PC-3 (cell line): Measurements from ENCODE around the gene TGM5. TPM values are rescaled to one million over a fixed set of nuclear protein-coding genes. Genes with fewer than 3 reads are reported as not detected.

ENCODE experiments used
- ATAC-seq: fragments of 200-7000 bp; cut with Tn5 transposase; 2 replicates; pipeline ENCODE4 v1.9.1; 2020; ENCODE audit warnings: mild to moderate bottlenecking, moderate library complexity
- BruUV-seq: library from RNA; stranded (reverse); fragments of 400-500 nt; replicated peaks from 2 replicates; lab custom pipeline; 2021; lab: Mats Ljungman, UMichigan
- CTCF ChIA-PET: fragments of 300-600 bp; sonication (Branson Sonifier 250); formaldehyde crosslinking; loops from one replicate; lab custom pipeline; 2022; ENCODE audit warnings: antibody characterized with exemption; lab: Charles Lee
- POLR2A ChIA-PET: fragments of 300-600 bp; sonication (Branson Sonifier 250); formaldehyde crosslinking; loops from one replicate; lab custom pipeline; 2022; ENCODE audit warnings: antibody characterized with exemption; ENCODE audit not compliant: unreplicated experiment; lab: Charles Lee
- DNase-seq: peaks from one replicate; pipeline ENCODE4 v3.0.0-alpha.2; 2015
- H2AFZ ChIP-seq: fragments of 300-600 bp; sonication (generic); 2 replicates; pipeline ENCODE4 v1.6.0; 2016; ENCODE audit warnings: antibody characterized with exemption, low read length
- H3F3A ChIP-seq: fragments of 300-600 bp; sonication (generic); one replicate; pipeline ENCODE4 v1.6.0; 2017; ENCODE audit warnings: antibody characterized with exemption, low read length, control low read depth, mild to moderate bottlenecking; ENCODE audit not compliant: unreplicated experiment
- H3K27ac ChIP-seq: fragments of 300-600 bp; sonication (generic); 2 replicates; pipeline ENCODE4 v1.5.1; 2016; ENCODE audit warnings: mild to moderate bottlenecking, low read length
- H3K27me3 ChIP-seq: fragments of 300-600 bp; sonication (generic); 2 replicates; pipeline ENCODE4 v1.6.1; 2016; ENCODE audit warnings: low read length, mixed read lengths
- H3K36me3 ChIP-seq: fragments of 300-600 bp; sonication (generic); 2 replicates; pipeline ENCODE4 v1.6.1; 2016; ENCODE audit warnings: low read depth, mixed run types, low read length, mixed read lengths
- H3K4me1 ChIP-seq: fragments of 300-600 bp; sonication (generic); 2 replicates; pipeline ENCODE4 v1.5.1; 2016; ENCODE audit warnings: low read length; ENCODE audit not compliant: insufficient read depth
- H3K4me2 ChIP-seq: fragments of 300-600 bp; sonication (generic); 2 replicates; pipeline ENCODE4 v1.6.0; 2016; ENCODE audit warnings: low read length
- H3K4me3 ChIP-seq: fragments of 300-600 bp; sonication (generic); 2 replicates; pipeline ENCODE4 v1.5.1; 2016; ENCODE audit warnings: mild to moderate bottlenecking, low read length, mixed read lengths
- H3K79me2 ChIP-seq: fragments of 300-600 bp; sonication (generic); 2 replicates; pipeline ENCODE4 v1.6.1; 2017; ENCODE audit warnings: low read length, mixed read lengths
- H3K9ac ChIP-seq: fragments of 300-600 bp; sonication (generic); 2 replicates; pipeline ENCODE4 v1.6.0; 2016; ENCODE audit warnings: mild to moderate bottlenecking, low read length
- H3K9me2 ChIP-seq: fragments of 300-600 bp; sonication (generic); replicated peaks from 2 replicates; pipeline ENCODE4 v1.6.1; 2016; ENCODE audit warnings: mixed run types, low read length, mixed read lengths
- H3K9me3 ChIP-seq: fragments of 300-600 bp; sonication (generic); 2 replicates; pipeline ENCODE4 v1.6.1; 2016; ENCODE audit warnings: low read length, mixed read lengths
- H4K20me1 ChIP-seq: fragments of 300-600 bp; sonication (generic); 2 replicates; pipeline ENCODE4 v1.6.1; 2016; ENCODE audit warnings: low read length, mixed read lengths
- EZH2 ChIP-seq: fragments of 300-600 bp; sonication (generic); IDR thresholded peaks from one replicate; pipeline ENCODE4 v1.6.1; 2017; ENCODE audit warnings: antibody characterized with exemption, mild to moderate bottlenecking, low read length; ENCODE audit not compliant: unreplicated experiment
- EZH2phosphoT487 ChIP-seq: fragments of 300-600 bp; sonication (generic); IDR thresholded peaks from 2 replicates; pipeline ENCODE4 v1.6.1; 2018; ENCODE audit warnings: mild to moderate bottlenecking, antibody characterized with exemption, low read length, borderline replicate concordance
- intact Hi-C: fragments of 100-400 bp; cut with micrococcal nuclease; formaldehyde crosslinking; loops from 2 replicates; pipeline ENCODE4 v1.9.0; 2023
- total RNA-seq: library from RNA; depleted of rRNA; stranded (reverse); fragments of >200 nt; gene quantifications from 2 replicates; pipeline ENCODE4 v1.2.3, GENCODE V29; 2014
- TF ChIP-seq, protein P1 (sequence below): fragments of 300-600 bp; sonication (generic); conservative IDR thresholded peaks from 2 replicates; pipeline ENCODE4 v1.5.1; 2017; ENCODE audit warnings: antibody characterized with exemption, low read depth, mild to moderate bottlenecking, low read length

The TGM5 gene
- total RNA-seq, 1 experiment from 2014 or later = not detected

GRCh38 chr15:43196760-43197548, 69.8 kb downstream of the TGM5 start:
- Histone ChIP-seq H3K4me3 (no peak overlapping the region), H3K4me1 (no peaks in the 10 kb centered on the region), H2AFZ (no peak overlapping the region), H3K27me3 (no peaks in the 10 kb centered on the region), H3K27ac (no peak overlapping the region), H3F3A (no peaks in the 10 kb centered on the region), H4K20me1 (no peaks in the 10 kb centered on the region), H3K36me3 (peaks cover 18% of the 10 kb centered on the region), H3K9me2 (no peaks in the 10 kb centered on the region), H3K79me2 (no peaks in the 10 kb centered on the region), H3K9me3 (no peaks in the 10 kb centered on the region), H3K4me2 (no peak overlapping the region), H3K9ac (no peak overlapping the region)
- ChIA-PET CTCF (no interaction called here), POLR2A (no interaction called here)
- ATAC-seq = no peak
- BruUV-seq = no TSS peak
- intact Hi-C loops = no loop called here
- TF ChIP-seq EZH2 (no peak), EZH2phosphoT487 (no peak)
- TF ChIP-seq, protein P1, sequence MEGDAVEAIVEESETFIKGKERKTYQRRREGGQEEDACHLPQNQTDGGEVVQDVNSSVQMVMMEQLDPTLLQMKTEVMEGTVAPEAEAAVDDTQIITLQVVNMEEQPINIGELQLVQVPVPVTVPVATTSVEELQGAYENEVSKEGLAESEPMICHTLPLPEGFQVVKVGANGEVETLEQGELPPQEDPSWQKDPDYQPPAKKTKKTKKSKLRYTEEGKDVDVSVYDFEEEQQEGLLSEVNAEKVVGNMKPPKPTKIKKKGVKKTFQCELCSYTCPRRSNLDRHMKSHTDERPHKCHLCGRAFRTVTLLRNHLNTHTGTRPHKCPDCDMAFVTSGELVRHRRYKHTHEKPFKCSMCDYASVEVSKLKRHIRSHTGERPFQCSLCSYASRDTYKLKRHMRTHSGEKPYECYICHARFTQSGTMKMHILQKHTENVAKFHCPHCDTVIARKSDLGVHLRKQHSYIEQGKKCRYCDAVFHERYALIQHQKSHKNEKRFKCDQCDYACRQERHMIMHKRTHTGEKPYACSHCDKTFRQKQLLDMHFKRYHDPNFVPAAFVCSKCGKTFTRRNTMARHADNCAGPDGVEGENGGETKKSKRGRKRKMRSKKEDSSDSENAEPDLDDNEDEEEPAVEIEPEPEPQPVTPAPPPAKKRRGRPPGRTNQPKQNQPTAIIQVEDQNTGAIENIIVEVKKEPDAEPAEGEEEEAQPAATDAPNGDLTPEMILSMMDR = no peak
- DNase-seq = no peak

- ChIA-PET POLR2A (no interaction called here), CTCF (no interaction called here)
- H3K79me2 ChIP-seq = no peaks in the 10 kb centered on the region
- H3K4me2 ChIP-seq = no peak overlapping the region
- intact Hi-C loops = no loop called here
- H4K20me1 ChIP-seq = no peaks in the 10 kb centered on the region
- no peak for ATAC-seq
- H3K9ac ChIP-seq = no peak overlapping the region
- no peaks in the 10 kb centered on the region for H3K9me2 ChIP-seq
- no peak overlapping the region for H2AFZ ChIP-seq
- DNase-seq = no peak
- H3F3A ChIP-seq = no peaks in the 10 kb centered on the region
- no peak overlapping the region for H3K27ac ChIP-seq
- no peaks in the 10 kb centered on the region for H3K27me3 ChIP-seq
- H3K4me3 ChIP-seq = no peak overlapping the region
- no peaks in the 10 kb centered on the region for H3K4me1 ChIP-seq
- no TSS peak for BruUV-seq
- H3K9me3 ChIP-seq = no peaks in the 10 kb centered on the region
- TF ChIP-seq EZH2 = no peak
- peaks cover 22% of the 10 kb centered on the region for H3K36me3 ChIP-seq
Measured at GRCh38 chr15:43194795-43195194, 71.9 kb downstream of the TGM5 start.

DNA sequence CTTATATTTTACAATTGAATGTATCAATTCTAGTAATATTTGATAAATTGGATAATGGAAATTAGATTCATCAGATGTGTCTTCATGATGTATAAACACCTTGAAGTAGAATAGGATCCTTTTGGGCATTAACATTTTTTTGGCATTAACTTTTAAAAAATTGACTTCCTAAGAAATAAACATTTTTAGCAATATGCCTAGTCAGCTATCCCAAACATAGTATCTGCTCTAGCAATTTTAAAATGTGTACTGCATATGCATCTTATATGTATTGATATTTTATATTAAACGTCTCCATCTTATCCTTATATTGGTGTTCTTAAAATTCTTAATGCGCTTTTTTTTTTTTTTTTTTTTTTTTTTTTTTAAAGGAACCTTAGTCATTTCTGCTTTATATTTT, 73.0 kb downstream of the TGM5 start:
- Histone ChIP-seq H3F3A (no peaks in the 10 kb centered on the region), H2AFZ (no peak overlapping the region), H3K79me2 (no peaks in the 10 kb centered on the region), H3K4me2 (no peak overlapping the region), H3K4me1 (no peaks in the 10 kb centered on the region), H3K9me2 (no peaks in the 10 kb centered on the region), H3K27me3 (no peaks in the 10 kb centered on the region), H3K36me3 (peaks cover 22% of the 10 kb centered on the region), H4K20me1 (no peaks in the 10 kb centered on the region), H3K9me3 (no peaks in the 10 kb centered on the region), H3K27ac (no peak overlapping the region), H3K4me3 (no peak overlapping the region), H3K9ac (no peak overlapping the region)
- ChIA-PET POLR2A (no interaction called here), CTCF (interaction anchor here (0.6 kb wide), 1 partner anchor 32 kb away, joined by 3 read pairs; no protein-coding TSS in a partner anchor)
- DNase-seq = no peak
- no peak for ATAC-seq
- no TSS peak for BruUV-seq
- intact Hi-C loops = no loop called here
- TF ChIP-seq, protein P1 = no peak
- no peak for TF ChIP-seq EZH2
- TF ChIP-seq EZH2phosphoT487 = no peak
